Fibroblast of skin of left biceps (primary cell): Measurements from ENCODE around the gene TRPC3.

Source experiments
- DNase-seq, 2 experiments: peaks; one replicate each; pipeline ENCODE4 v3.0.0-alpha.2; 2013; ENCODE audit warnings: low read depth in 2 of 2

The TRPC3 gene

DNA sequence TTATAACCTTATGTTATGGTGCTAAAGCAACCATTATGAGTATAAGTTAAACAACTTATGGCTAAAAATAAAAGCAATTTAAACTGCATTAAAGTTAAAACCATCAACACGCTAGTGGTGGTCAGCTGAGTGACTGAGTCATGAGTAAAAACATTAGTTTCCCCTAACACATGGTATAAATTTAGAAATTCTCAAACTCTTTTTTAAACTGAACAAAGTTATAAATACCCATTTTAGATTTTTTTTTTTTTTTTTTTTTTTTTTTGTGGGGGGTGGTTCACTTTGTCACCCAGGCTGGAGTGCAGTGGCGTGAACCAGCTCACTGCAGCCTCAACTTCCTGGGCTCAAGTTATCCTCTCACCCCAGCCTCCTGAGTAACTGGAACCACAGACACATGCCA is 76.2 kb downstream of the TRPC3 start:
- DNase-seq: no peak

DNA sequence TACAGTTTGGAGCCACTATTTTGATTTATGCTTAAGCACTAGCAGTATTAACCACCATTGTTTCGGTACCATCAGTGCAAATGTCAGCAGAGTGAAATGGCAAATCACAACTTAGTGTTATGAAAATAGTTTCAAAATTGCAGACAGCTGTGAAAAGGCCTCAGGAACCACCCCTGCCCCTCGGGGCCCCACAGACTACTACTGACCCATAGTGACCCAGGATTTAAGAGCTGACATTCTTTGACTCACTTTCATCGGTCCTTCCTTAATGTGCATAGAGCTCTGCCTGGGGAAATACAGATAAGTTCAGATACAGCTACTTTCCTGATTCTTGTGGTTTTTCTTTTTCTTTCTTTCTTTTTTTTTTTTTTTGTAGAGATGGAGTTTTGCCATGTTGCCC is 78.3 kb downstream of the TRPC3 start:
- no peak for DNase-seq

DNA sequence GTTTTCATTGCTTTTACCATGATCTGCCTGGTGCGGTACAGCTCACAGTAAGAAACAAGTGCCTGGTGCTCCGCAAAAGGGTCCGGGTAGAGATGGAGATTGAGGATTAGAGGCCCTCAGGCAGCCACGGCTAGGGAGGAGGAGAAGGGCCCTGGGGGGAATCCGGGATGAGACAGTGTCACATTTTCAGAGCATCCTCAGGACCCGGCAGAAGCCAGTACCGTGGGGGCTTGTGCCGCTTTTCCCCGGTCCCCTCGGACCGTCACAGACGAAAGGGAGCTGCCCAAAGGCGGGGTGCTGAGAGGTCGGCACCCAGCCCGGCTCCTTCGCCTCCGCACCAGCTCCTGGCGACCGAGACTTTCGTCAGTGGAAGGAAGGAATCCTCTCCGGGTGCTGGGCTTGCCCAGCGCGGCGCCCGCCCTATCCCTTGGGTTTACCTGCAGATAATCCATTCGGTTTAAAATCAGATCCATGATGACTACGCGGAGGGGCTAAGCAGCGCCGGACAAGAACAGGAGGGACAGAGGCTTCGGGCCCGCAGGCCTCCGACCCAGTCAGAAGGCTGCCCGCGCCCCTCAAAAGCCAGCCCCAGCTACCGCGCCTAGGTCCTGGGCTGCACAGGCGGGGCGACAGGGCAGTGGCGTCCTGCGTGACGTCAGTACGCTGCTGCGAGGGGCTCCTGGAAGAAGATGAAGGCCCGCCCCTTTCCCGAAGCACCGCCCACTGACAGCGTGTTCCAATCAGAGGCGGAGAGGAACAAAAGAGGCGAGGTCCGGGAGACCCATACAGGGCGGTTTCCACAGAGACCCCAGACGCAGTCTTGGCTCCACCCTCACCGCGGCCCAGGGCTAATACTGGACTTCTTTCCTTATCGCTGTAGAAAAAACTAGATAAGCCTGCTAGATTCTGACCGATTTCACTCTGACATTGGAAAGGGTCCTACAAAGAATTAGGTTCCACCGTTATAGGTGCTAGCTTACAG is 81.7 kb downstream of the TRPC3 start, which contains the start of gene BBS7:
Gene BBS7, minus strand, starts transcription at position 634 of the 982 bp plus-strand sequence. Its CDS starts 161 bp downstream, at position 473.
- peak; percentile 89 to 90 for DNase-seq

- no peak for DNase-seq
Observed at GRCh38 chr4:121863799-121864198, 88.1 kb downstream of the TRPC3 start.

DNA sequence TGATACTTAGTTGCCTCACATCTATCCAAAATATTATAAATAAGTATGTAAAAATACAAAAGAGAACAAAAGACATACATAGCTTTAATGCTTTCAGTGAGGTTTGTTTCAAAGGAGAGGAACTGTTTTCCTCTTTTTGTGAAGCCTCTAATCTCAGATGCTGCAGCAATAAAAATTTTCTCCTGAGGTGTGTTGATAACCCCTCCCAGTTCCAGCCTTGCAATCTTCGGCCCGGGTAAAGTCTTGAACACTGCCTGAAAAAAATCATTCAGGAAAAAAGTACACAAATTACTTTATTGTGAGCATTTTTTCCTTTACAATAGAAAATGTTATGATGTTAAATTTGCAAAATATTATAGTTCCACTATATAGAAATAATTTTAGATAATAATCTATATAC is 90.4 kb downstream of the TRPC3 start:
- no peak for DNase-seq

GRCh38 chr4:121860121-121860520 is 91.7 kb downstream of the TRPC3 start:
- no peak for DNase-seq

DNA sequence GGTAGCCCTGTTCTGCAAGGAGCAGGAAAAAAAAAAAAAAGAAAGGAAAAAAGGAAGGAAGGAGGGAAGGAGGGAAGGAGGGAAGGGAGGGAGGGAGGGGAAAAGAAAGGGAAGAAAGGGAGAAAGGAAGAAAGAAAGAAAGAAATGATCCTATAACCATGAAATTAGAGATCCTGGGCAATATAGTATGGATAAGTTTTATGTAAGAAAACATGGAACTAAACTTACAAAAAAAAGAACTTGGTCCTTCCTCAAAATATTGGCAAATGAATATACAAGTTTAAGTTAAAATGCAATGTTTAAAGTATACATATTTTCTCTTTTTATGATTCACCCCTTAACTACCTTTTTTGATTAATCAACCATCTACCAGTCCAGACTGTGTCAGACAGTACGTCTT is 100.5 kb downstream of the TRPC3 start:
- DNase-seq: no peak

GRCh38 chr4:121846662-121847061 is 105.2 kb downstream of the TRPC3 start:
- DNase-seq: no peak

GRCh38 chr4:121842862-121843261 is 109.0 kb downstream of the TRPC3 start:
- DNase-seq: no peak

GRCh38 chr4:121838136-121838535 is 113.7 kb downstream of the TRPC3 start:
- no peak for DNase-seq

DNA sequence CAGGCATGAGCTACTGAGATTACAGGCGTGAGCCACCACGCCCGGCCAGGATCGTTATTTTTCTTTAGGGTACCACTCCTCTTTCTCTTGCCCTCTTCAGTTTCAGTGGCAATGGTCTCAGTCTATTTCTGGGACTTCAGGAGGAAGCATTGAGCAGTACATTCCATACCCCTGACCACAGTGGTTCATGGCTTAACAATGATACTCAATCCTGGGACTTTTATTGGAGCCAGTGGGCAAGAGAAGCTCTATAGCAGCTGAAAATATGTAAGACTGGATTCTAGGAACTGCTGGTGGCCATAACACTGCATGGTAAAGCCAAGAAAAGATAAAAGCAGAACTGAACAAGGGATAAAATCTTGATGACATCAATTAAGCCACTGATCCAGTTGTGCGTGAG is 122.3 kb downstream of the TRPC3 start:
- no peak for DNase-seq
